ENCODE data around the gene GNPTAB. TPM values are rescaled to one million over a fixed set of nuclear protein-coding genes. Genes with fewer than 3 reads are reported as not detected.
A peak's percentile ranks its signal among the peaks of the same experiment; 100 is the strongest.

Gene GNPTAB
- total and polyA plus RNA-seq, 2 of the 13 experiments (the other 11 are each of a cell fraction or from before 2014, with no cell fraction given): 13.6 to 19.4 TPM

- peak; percentile 59; the same call in 1 of the 2 replicates for TF ChIP-seq DMAP1 (CRISPR knock-in tag; IDR thresholded peaks at IDR 0.05)
- no peak for TF ChIP-seq BRD4 (CRISPR knock-in tag; IDR thresholded peaks at IDR 0.05)
- TF ChIP-seq RXRA (CRISPR knock-in tag; IDR thresholded peaks at IDR 0.05): peak; percentile 88; the same call in 1 of the 2 replicates
- no peak for TF ChIP-seq ZBTB49 (CRISPR knock-in tag; IDR thresholded peaks at IDR 0.05; ENCODE audit: borderline replicate concordance)
- no peak for TF ChIP-seq SP2 (CRISPR knock-in tag; IDR thresholded peaks at IDR 0.05)
- peak; percentile 56 for TF ChIP-seq THAP11 (CRISPR knock-in tag; IDR thresholded peaks at IDR 0.05)
- no peak for TF ChIP-seq EED (CRISPR knock-in tag; IDR thresholded peaks at IDR 0.05)
- TF ChIP-seq CTCF (CRISPR knock-in tag; IDR thresholded peaks at IDR 0.05): peak; percentile 20; the same call in 1 of the 2 replicates
- no peak for TF ChIP-seq ZSCAN22 (CRISPR knock-in tag; IDR thresholded peaks at IDR 0.05)
- TF ChIP-seq ZNF572 (CRISPR knock-in tag; IDR thresholded peaks at IDR 0.05): no peak
- TF ChIP-seq GABPB1 (CRISPR knock-in tag; IDR thresholded peaks at IDR 0.05): no peak
- no peak for TF ChIP-seq TEF (CRISPR knock-in tag; IDR thresholded peaks at IDR 0.05)
- TF ChIP-seq FOXM1 (CRISPR knock-in tag; IDR thresholded peaks at IDR 0.05): no peak
- TF ChIP-seq ASH2L (IDR thresholded peaks at IDR 0.05; ENCODE audit: insufficient read length, low read depth, low read length): peak; percentile 52
- TF ChIP-seq ZNF577 (CRISPR knock-in tag; IDR thresholded peaks at IDR 0.05; ENCODE audit: borderline replicate concordance, low read depth): no peak
- no peak for TF ChIP-seq RFXAP (CRISPR knock-in tag; IDR thresholded peaks at IDR 0.05; ENCODE audit: borderline replicate concordance)
- TF ChIP-seq MXD4 (CRISPR knock-in tag; IDR thresholded peaks at IDR 0.05): no peak; the same call in 1 of the 2 replicates
- TF ChIP-seq HNF4A (CRISPR knock-in tag; IDR thresholded peaks at IDR 0.05): peak; percentile 99
- TF ChIP-seq NCOA5 (CRISPR knock-in tag; IDR thresholded peaks at IDR 0.05): no peak
Measured at GRCh38 chr12:101713059-101713682, 117.6 kb downstream of the GNPTAB start (continued).
